Measurements from ENCODE around the gene PROB1.
"Not testable (repeated sequence)": the region's sequence is repeated elsewhere in the genome, so short reads cannot be mapped to it uniquely, and the experiment has no call there.

Gene PROB1

DNA sequence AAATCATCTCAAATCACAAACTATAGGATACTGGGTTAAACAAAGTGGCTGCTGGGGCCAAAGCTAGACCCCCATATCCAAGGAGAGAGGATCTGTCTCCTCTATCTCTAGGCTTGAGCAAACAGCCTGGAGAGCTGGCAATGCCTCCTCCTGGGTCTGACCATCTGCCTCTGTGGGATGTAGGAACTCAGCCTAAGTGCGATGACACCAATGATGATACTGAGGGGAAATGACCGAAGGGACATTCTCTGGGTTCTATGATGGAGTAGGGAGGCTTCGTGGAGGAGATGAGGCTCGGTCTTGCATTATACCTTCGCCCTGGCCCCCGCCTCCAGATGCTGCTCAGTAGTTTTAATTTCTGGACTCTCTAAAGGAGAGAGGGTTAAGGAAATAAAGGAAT is 18.2 kb upstream of the PROB1 start:
- no peak for DNase-seq (ENCODE audit: low spot score)
- no peak for ATAC-seq (ENCODE audit: low read depth)
- no peaks in the 10 kb centered on the region for H3K36me3 ChIP-seq (ENCODE audit: low read depth)
- H3K27ac ChIP-seq (ENCODE audit: poor library complexity, severe bottlenecking), result no peak overlapping the region
- no peaks in the 10 kb centered on the region for H3K4me1 ChIP-seq (ENCODE audit: insufficient read depth, poor library complexity, severe bottlenecking)
- TF ChIP-seq, protein P1, sequence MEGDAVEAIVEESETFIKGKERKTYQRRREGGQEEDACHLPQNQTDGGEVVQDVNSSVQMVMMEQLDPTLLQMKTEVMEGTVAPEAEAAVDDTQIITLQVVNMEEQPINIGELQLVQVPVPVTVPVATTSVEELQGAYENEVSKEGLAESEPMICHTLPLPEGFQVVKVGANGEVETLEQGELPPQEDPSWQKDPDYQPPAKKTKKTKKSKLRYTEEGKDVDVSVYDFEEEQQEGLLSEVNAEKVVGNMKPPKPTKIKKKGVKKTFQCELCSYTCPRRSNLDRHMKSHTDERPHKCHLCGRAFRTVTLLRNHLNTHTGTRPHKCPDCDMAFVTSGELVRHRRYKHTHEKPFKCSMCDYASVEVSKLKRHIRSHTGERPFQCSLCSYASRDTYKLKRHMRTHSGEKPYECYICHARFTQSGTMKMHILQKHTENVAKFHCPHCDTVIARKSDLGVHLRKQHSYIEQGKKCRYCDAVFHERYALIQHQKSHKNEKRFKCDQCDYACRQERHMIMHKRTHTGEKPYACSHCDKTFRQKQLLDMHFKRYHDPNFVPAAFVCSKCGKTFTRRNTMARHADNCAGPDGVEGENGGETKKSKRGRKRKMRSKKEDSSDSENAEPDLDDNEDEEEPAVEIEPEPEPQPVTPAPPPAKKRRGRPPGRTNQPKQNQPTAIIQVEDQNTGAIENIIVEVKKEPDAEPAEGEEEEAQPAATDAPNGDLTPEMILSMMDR (IDR thresholded peaks at IDR 0.05; ENCODE audit: poor library complexity, severe bottlenecking), result no peak
- H3K27me3 ChIP-seq (ENCODE audit: insufficient read depth, poor library complexity, severe bottlenecking), result no peaks in the 10 kb centered on the region
- H3K4me3 ChIP-seq (ENCODE audit: severe bottlenecking), result no peak overlapping the region
- no peaks in the 10 kb centered on the region for H3K9me3 ChIP-seq (ENCODE audit: severe bottlenecking)

DNA sequence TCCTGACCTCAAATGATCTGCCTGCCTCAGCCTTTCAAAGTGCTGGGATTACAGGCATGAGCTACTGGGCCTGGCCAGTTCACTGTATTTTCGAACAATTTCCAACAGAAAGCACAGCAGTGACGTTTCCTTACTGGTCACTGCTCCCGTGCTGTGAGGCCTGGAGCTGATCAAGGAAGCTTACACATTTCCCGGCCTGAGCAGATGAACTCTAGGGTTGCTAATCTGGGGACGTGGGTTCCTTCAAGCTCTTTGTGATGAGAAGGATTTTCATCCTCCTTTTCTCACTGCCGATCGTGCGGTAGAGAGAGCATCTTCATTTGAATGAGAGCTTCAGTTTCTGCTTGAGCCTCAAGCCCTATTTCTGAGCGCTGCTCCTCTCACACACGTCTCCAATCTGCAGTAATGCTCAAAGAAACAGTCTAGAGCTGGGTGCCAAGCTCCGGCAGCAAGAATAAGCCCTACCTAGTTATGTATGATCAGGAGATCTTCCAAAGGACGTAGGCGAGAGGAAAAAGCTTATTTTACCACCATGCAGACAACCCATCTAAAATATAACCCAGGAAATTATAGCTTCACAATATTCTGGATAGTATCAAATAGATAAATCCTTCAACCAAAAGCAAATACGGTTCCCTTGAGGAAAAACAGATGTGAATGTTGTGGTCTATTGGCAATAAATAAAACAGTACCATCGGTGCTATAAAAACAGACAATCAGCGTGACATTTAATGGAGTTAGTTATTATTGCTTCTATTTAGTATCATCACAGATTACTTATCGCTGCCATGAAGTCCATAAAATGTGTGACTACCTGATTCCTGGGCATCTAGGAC is 16.3 kb upstream of the PROB1 start:
- H3K27ac ChIP-seq (ENCODE audit: poor library complexity, severe bottlenecking), result no peak overlapping the region
- H3K36me3 ChIP-seq (ENCODE audit: low read depth), result no peaks in the 10 kb centered on the region
- no peaks in the 10 kb centered on the region for H3K27me3 ChIP-seq (ENCODE audit: insufficient read depth, poor library complexity, severe bottlenecking)
- DNase-seq (ENCODE audit: low spot score) (peak; percentile 19), ATAC-seq (ENCODE audit: low read depth) (no peak)
- H3K4me1 ChIP-seq (ENCODE audit: insufficient read depth, poor library complexity, severe bottlenecking), result no peaks in the 10 kb centered on the region
- TF ChIP-seq, protein P1 (IDR thresholded peaks at IDR 0.05; ENCODE audit: poor library complexity, severe bottlenecking), result no peak
- no peak overlapping the region for H3K4me3 ChIP-seq (ENCODE audit: severe bottlenecking)
- H3K9me3 ChIP-seq (ENCODE audit: severe bottlenecking), result no peaks in the 10 kb centered on the region

DNA sequence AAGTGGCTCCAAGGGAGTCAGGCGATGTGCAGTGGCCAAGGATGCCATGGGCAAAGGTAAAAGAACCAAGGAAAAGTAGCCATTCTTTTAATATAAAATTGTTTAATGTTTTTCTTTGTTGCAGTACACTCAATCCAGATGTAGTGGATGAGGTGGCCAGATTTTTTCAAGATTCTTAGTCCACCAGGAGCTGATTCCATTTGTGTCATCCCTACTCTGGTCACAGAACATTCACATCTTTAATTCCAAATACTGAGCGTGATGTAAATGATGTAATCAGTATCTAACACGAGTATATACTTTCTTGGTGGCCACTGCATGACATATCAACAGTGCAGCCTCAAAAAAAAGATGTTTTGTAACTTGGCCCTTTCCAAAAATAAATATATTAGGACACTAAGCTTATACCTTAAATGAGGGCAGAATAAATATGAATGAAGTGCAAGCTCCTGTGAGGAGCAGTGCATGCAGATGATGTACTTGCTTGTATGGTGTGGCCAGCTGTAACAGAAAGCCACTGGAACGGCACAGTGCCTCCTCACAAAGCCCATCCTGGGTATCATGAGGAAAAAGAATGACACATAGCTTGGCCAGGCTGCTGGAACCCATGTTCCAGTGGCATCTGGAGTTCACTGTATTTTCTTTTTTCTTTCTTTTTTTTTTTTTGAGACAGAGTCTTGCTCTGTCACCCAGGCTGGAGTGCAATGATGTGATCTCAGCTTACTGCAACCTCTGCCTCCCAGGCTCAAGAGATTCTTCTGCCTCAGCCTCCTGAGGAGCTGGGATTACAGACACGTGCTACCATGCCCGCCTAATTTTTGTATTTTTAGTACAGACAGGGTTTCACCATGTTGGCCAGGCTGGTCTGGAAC is 15.5 kb upstream of the PROB1 start:
- TF ChIP-seq, protein P1 (IDR thresholded peaks at IDR 0.05; ENCODE audit: poor library complexity, severe bottlenecking), result no peak
- DNase-seq (ENCODE audit: low spot score) (peak; percentile 11), ATAC-seq (ENCODE audit: low read depth) (no peak)
- H3K9me3 ChIP-seq (ENCODE audit: severe bottlenecking), result no peaks in the 10 kb centered on the region
- no peaks in the 10 kb centered on the region for H3K27me3 ChIP-seq (ENCODE audit: insufficient read depth, poor library complexity, severe bottlenecking)
- no peak overlapping the region for H3K27ac ChIP-seq (ENCODE audit: poor library complexity, severe bottlenecking)
- H3K4me1 ChIP-seq (ENCODE audit: insufficient read depth, poor library complexity, severe bottlenecking), result no peaks in the 10 kb centered on the region
- H3K4me3 ChIP-seq (ENCODE audit: severe bottlenecking), result no peak overlapping the region
- no peaks in the 10 kb centered on the region for H3K36me3 ChIP-seq (ENCODE audit: low read depth)

DNA sequence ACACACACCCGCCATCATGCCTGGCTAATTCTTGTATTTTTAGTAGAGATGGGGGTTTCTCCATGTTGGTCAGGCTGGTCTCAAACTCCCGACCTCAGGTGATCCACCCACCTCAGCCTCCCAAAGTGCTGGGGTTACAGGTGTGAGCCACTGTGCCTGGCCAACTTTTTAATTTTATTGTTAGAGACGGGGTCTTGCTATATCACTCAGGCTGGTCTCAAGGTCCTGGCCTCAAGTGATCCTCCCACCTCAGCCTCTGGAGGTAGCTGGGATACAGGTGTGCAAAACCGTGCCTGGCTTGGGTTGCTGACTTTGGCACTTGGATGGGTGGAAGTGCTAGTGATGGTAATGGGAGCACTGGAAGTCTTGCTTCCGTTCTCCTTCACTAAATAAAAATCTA is 14.2 kb upstream of the PROB1 start:
- peak; percentile 27 for DNase-seq (ENCODE audit: low spot score)
- H3K4me3 ChIP-seq (ENCODE audit: severe bottlenecking); ATAC-seq (ENCODE audit: low read depth); H3K9me3 ChIP-seq (ENCODE audit: severe bottlenecking); H3K27me3 ChIP-seq (ENCODE audit: insufficient read depth, poor library complexity, severe bottlenecking); H3K36me3 ChIP-seq (ENCODE audit: low read depth); H3K4me1 ChIP-seq (ENCODE audit: insufficient read depth, poor library complexity, severe bottlenecking); H3K27ac ChIP-seq (ENCODE audit: poor library complexity, severe bottlenecking): not testable (repeated sequence)

DNA sequence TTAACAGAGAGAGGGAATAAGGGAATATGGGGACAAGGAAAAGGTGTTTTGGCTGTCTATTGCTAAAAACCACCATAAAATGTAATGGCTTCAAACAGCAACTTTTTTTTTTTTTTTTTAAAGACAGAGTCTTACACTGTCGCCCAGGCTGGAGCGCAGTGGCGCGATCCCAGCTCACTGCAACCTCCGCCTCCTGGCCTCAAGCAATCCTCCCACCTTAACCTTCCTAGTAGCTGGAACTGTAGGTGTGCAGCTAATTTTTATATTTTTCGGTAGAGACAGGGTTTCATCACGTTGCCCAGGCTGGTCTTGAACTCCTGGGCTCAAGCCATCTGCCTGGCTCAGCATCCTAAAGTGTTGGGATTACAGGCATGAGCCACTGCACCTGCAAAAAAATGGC is 13.3 kb upstream of the PROB1 start:
- no peaks in the 10 kb centered on the region for H3K36me3 ChIP-seq (ENCODE audit: low read depth)
- ATAC-seq (ENCODE audit: low read depth), result no peak
- no peaks in the 10 kb centered on the region for H3K9me3 ChIP-seq (ENCODE audit: severe bottlenecking)
- H3K4me3 ChIP-seq (ENCODE audit: severe bottlenecking), result no peak overlapping the region
- no peaks in the 10 kb centered on the region for H3K27me3 ChIP-seq (ENCODE audit: insufficient read depth, poor library complexity, severe bottlenecking)
- peak; percentile 10 for DNase-seq (ENCODE audit: low spot score)
- TF ChIP-seq, protein P1 (IDR thresholded peaks at IDR 0.05; ENCODE audit: poor library complexity, severe bottlenecking), result no peak
- H3K27ac ChIP-seq (ENCODE audit: poor library complexity, severe bottlenecking), result no peak overlapping the region
- peaks cover 7% of the 10 kb centered on the region for H3K4me1 ChIP-seq (ENCODE audit: insufficient read depth, poor library complexity, severe bottlenecking)

Measured in RWPE2 (cell line).